ENCODE results near the gene L1TD1.
"Not testable (repeated sequence)": the region's sequence is repeated elsewhere in the genome, so short reads cannot be mapped to it uniquely, and the experiment has no call there.

L1TD1 gene, protein sequence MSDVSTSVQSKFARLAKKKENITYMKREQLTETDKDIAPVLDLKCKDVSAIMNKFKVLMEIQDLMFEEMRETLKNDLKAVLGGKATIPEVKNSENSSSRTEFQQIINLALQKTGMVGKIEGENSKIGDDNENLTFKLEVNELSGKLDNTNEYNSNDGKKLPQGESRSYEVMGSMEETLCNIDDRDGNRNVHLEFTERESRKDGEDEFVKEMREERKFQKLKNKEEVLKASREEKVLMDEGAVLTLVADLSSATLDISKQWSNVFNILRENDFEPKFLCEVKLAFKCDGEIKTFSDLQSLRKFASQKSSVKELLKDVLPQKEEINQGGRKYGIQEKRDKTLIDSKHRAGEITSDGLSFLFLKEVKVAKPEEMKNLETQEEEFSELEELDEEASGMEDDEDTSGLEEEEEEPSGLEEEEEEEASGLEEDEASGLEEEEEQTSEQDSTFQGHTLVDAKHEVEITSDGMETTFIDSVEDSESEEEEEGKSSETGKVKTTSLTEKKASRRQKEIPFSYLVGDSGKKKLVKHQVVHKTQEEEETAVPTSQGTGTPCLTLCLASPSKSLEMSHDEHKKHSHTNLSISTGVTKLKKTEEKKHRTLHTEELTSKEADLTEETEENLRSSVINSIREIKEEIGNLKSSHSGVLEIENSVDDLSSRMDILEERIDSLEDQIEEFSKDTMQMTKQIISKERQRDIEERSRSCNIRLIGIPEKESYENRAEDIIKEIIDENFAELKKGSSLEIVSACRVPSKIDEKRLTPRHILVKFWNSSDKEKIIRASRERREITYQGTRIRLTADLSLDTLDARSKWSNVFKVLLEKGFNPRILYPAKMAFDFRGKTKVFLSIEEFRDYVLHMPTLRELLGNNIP

DNA sequence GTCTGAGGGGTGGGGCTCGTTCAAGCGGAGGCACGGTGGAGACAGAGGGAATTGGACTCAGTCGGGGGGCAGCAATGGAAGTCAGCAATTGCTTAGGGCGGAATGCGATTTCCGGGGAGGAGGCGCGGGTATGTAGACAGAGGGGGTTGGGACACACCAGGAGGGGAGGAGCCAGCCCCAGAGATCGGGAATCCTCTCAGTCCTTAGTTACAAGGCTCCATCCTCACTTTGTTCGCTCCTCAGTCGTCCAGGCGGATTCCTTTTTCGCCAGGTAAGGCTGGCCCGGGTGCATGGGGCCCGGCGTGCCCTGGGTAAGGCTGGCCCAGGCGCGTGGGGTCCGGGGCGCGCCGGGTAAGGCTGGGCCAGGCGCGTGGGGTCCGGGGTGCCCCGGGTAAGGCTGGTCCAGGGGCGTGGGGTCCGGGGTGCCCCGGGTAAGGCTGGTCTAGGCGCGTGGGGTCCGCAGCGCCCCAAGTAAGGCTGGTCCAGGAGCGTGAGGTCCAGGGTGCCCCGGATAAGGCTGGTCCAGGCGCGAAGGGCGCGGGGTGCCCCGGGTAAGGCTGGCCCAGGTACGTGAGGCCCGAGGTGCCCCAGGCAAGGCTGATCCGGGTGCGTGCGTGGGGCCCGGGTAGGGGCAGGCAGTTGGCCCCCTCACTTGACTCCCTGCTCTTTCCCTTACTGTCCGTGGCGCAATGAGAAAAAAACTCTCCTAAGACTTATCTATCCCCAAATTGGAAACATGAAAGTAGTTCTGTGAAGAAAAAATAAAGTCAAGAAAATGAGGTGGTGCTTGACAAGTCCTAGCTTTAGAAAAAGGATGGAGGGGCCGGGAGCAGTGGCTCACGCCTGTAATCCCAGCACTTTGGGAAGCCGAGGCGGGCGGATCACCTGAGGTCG, at the start of gene L1TD1:
TSS of gene L1TD1 (plus strand) at position 199 of the 894 bp plus-strand sequence. CDS start 11,780 bp downstream, outside the sequence.
- DNase-seq: no peak

GRCh38 chr1:62159940-62160348, 34.7 kb upstream of the L1TD1 start:
- DNase-seq: no peak

- no peak for DNase-seq
Observed at GRCh38 chr1:62161711-62162110, 32.9 kb upstream of the L1TD1 start.

- DNase-seq: not testable (repeated sequence)
Observed at GRCh38 chr1:62170380-62170779, 24.3 kb upstream of the L1TD1 start.

GRCh38 chr1:62175568-62176179, 19.0 kb upstream of the L1TD1 start:
- peak; percentile 55 to 80 (median 62) for DNase-seq

- DNase-seq: no peak
Observed at GRCh38 chr1:62176597-62177312, 17.9 kb upstream of the L1TD1 start.

GRCh38 chr1:62177621-62178020, 17.0 kb upstream of the L1TD1 start:
- DNase-seq: no peak

- peak in 1 of 3 experiments; percentile 21 for DNase-seq
Observed at GRCh38 chr1:62178372-62178771, 16.3 kb upstream of the L1TD1 start.

DNA sequence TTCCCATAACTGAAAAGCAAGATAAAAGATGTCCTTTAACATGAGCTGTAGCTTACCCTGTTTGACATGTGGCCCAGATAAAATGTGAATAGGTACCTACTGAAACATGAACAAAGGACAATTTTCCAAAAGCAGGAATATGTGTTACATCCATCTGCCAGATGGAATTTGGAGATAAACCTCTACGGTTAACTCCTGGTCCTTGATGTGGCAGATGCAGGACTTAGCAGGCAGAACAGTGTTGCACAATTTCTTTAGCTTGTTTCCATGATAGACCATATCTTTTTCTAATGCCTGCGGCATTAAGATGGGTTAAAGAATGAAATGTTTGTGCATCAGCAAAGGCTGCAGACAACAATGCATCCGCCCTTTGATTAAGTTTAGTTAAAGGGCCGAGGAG, 14.6 kb upstream of the L1TD1 start:
- DNase-seq: not testable (repeated sequence)

DNA sequence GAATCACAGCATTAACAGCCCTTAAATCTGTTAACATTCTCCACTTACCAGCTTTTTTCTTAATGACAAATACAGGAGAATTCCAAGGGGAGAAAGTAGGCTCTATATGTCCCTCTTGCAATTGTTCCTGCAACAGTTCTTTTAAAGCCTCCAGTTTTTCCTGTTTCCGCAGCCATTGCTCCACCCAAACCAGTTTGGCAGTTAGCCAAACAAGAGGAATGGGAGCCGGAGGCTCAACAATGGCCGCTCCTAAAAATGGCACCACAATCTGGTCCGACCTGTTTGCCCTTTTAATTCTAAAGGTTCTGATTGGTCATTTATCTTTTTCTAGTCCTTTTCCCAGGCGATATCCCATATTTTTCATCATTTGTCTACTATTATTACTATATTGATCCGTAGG, 14.0 kb upstream of the L1TD1 start:
- DNase-seq: peak in 2 of 3 experiments; percentile 6 to 57

DNA sequence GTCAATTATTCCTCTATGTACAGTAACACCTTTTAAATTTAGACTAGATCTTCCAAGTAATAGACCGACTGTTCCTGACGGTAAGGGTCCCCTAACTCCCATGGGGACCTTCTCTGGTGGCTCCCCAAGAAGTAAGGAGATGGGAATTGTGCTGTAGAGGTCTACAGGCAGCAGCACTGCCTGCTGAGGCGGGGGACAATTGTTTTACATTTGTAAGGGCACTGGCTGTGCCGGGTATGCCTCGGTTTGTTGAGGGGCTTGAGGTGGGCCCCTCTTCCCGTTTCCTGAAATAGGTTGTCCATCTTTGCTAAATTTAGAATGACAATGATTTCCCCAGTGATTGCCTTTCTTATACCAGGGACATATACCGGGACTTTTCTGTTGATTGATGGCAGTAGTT, 13.1 kb upstream of the L1TD1 start:
- no peak for DNase-seq

DNA sequence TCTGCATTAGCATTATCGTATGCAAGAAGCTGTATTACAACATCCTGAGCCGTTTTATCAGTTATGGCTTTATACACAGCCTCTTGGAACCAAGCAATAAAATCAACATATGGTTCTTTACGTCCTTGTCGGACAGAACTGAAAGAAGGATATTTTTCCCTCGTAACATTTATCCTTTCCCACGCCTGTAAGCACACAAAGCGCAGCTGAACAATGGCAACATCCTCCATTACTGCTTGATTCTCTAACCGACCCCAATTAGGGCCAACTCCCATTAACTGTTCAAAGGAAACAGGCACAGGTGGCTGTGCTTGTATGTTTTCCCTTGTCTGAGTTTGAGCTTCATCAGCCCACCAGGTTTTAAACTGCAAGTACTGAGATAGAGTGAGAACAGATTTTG, 12.5 kb upstream of the L1TD1 start:
- peak in 1 of 3 experiments; percentile 20 for DNase-seq

DNA sequence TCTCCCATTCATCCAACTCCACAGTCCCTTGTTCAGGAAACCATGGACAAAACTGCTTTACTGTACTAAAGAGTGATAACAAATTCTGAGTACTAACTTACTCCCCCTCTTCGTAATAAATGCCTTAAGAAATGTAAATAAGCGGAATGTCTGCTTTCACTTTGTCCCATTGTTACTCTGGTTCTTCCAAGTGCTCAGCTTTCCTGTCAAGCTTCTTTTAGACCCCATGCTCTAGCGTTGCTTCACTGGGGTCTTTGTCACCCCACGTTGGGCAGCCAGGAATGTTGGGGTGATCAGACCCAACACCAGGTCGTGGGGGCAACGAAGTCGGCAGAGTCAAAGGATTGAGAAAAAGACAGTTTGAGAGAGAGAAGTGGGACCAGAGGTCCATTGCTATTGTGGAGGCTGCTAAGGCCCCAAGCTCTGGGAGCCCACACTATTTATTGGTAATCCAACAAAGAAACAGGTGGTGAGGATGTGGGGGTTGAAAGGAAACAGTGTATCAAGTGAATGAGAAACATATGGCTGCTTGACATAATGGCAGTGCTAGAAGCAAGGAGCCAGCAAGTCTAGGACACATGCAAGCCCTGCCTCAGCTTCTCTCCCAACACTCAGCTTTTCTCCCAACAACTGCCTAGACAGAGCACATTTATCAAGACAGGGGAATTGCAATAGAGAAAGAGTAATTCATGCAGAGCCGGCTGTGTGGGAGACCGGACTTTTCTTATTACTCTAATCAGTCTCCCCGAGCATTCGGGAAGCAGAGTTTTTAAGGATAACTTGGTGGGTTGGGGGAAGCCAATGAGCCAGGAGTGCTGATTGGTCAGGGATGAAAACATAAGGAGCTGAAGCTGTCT, 11.3 kb upstream of the L1TD1 start:
- DNase-seq: not testable (repeated sequence)

DNA sequence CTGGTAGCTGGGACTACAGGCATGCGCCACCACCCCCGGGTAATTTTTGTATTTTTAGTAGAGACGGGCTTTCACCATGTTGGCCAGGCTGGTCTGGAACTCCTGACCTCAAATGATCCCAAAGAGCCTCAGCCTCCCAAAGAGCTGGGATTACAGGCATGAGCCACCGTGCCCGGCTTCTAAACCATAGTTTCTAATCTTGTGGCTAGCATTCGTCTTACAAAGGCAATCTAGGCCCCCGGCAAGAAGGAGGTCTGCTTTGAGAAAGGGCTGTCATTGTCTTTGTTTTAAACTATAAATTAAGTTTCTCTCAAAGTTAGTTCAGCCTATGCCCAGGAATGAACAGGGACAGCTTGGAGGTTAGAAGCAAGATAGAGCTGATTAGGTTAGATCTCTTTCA, 10.3 kb upstream of the L1TD1 start:
- DNase-seq: no peak

- not testable (repeated sequence) for DNase-seq
Observed at GRCh38 chr1:62185233-62185632, 9.4 kb upstream of the L1TD1 start.

DNA sequence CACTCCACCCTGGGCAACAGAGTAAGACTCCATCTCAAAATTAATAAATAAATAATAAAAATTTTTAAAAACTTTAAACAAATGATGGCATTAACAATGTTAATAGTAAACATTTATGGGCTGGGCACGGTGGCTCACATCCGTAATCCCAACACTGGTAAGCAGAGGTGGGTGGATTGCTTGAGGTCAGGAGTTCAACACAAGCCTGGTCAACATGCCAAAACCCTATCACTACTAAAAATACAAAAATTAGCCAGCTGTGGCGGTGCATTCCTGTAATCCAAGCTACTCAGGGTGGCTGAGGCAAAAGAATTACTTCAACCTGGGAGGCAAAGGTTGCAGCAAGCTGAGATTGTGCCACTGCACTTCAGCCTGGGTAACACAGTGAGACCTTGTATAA, 9.0 kb upstream of the L1TD1 start:
- no peak for DNase-seq

DNA sequence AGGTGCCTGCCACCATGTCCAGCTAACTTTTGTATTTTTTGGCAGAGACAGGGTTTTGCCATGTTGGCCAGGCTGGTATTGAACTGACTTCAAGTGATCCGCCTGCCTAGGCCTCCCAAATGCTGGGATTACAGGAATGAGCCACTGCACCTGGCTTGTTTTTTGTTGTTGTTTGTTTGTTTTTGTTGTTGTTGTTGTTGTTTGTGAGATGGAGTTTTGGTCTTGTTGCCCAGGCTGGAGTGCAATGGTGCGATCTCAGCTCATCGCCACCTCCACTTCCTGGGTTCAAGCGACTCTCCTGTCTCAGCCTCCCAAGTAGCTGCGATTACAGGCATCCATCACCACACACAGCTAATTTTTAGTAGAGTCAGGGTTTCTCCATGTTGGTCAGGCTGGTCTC, 7.1 kb upstream of the L1TD1 start:
- DNase-seq: no peak

DNA sequence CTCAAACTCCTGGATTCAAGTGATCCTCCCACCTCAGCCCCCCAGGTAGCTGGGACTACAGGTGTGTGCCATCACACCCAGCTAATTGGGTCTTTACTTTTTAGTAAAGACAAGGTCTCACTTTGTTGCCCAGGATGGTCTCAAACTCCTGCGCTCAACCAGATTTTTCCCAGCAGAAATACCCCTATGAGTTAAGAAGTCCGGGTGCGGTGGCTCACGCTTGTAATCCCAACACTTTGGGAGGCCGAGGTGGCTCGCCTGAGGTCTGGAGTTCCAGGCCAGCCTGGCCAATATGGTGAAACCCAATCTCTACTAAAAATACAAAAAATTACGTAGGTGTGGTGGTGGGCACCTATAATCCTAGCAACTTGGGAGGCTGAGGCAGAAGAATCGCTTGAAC, 6.5 kb upstream of the L1TD1 start:
- no peak for DNase-seq

GRCh38 chr1:62196086-62196690, 1.5 kb downstream of the L1TD1 start:
- no peak for DNase-seq

Data from NCI-H1417 (cell line).